Measurements from ENCODE around the gene FUOM.

FUOM gene

GRCh38 chr10:133357285-133358161 is at the start of gene FUOM:
FUOM (minus strand) TSS chr10:133358019; CDS start chr10:133358007, 12 bp downstream.
- Histone ChIP-seq H3K9ac (ENCODE audit: low read length in 2 of 2) (peak within 1 kb of the TSS in 1 of 2 donors; percentile 27), H3K27me3 (ENCODE audit: control insufficient read depth in 1 of 2, insufficient read depth in 2 of 2, low read length in 2 of 2) (peaks cover 2 to 20% of the 10 kb centered on the region in 2 donors), H3K27ac (ENCODE audit: low read length) (no peak within 1 kb of the TSS), H3K36me3 (ENCODE audit: control insufficient read depth in 2 of 2, insufficient read depth in 2 of 2, low read length in 2 of 2) (peaks cover 6 to 7% of the 10 kb centered on the region in 2 donors), H3K4me3 (ENCODE audit: low read length in 2 of 2) (peak within 1 kb of the TSS in 1 of 2 donors; percentile 72), H3K4me1 (ENCODE audit: control insufficient read depth, insufficient read depth, low read length) (peaks cover 10% of the 10 kb centered on the region), H3K9me3 (ENCODE audit: control insufficient read depth in 2 of 2, low read length in 2 of 2) (no peaks in the 10 kb centered on the region)

DNA sequence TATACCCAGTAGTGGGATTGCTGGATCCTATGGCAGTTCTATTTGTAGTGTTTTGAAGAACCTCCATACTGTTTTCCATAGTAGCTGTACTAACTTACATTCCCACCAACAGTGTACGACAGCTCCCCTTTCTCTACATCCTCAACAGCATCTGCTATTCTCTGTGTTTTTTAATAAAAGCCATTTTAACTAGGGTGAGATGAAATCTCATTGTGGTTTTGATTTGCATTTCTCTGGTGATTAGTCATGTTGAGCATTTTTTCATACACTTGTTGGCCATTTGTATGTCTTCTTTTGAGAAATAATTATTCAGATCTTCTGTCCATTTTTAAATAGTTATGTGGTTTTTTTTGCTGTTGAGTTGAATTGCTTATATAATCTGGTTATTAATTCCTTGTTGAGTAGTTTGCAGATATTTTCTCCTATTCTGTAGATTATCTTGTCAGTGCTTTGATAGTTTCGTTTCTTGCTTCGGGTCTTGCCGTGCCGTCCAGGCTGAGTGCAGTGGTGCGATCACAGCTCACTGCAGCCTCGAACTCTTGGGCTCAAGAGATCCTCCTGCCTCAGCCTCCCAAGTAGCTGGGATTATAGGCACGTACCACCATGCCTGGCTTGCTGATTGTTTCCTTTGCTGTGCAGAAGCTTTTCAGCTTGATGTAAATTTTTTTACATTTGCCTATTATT is 48.2 kb upstream of the FUOM start:
- H3K4me3 ChIP-seq (ENCODE audit: low read length in 2 of 2) = no peak overlapping the region
- H3K4me1 ChIP-seq (ENCODE audit: control insufficient read depth, insufficient read depth, low read length) = no peaks in the 10 kb centered on the region
- H3K36me3 ChIP-seq (ENCODE audit: control insufficient read depth in 2 of 2, insufficient read depth in 2 of 2, low read length in 2 of 2) = peaks cover 29 to 35% of the 10 kb centered on the region in 2 donors

DNA sequence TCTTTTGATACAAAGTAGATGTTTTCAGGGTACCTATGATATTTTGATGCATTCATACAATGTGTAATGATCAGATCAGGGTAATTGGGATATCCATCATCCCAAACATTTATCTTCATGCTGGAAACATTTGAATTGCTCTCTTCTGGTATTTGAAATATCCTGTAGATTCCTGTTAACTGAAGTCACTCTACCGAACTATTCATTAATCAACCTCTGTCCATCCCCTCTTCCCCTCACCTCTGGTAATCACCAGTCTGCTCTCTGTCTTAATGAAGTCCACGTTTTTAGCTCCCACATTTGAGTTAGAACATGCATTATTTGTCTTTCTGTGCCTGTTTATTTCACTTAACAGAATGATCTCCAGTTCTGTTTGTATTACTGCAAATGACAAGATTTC is 47.5 kb upstream of the FUOM start:
- Histone ChIP-seq H3K4me1 (ENCODE audit: control insufficient read depth, insufficient read depth, low read length) (no peaks in the 10 kb centered on the region), H3K27me3 (ENCODE audit: control insufficient read depth in 1 of 2, insufficient read depth in 2 of 2, low read length in 2 of 2) (no peaks in the 10 kb centered on the region), H3K9ac (ENCODE audit: low read length in 2 of 2) (no peak overlapping the region), H3K36me3 (ENCODE audit: control insufficient read depth in 2 of 2, insufficient read depth in 2 of 2, low read length in 2 of 2) (peaks cover 28 to 35% of the 10 kb centered on the region in 2 donors), H3K4me3 (ENCODE audit: low read length in 2 of 2) (no peak overlapping the region), H3K27ac (ENCODE audit: low read length) (no peak overlapping the region), H3K9me3 (ENCODE audit: control insufficient read depth in 2 of 2, low read length in 2 of 2) (no peaks in the 10 kb centered on the region)

More for the DNA sequence above, 48.2 kb upstream of the FUOM start:
- Histone ChIP-seq H3K9me3 (ENCODE audit: control insufficient read depth in 2 of 2, low read length in 2 of 2) (no peaks in the 10 kb centered on the region), H3K27me3 (ENCODE audit: control insufficient read depth in 1 of 2, insufficient read depth in 2 of 2, low read length in 2 of 2) (no peaks in the 10 kb centered on the region), H3K9ac (ENCODE audit: low read length in 2 of 2) (no peak overlapping the region), H3K27ac (ENCODE audit: low read length) (no peak overlapping the region)

DNA sequence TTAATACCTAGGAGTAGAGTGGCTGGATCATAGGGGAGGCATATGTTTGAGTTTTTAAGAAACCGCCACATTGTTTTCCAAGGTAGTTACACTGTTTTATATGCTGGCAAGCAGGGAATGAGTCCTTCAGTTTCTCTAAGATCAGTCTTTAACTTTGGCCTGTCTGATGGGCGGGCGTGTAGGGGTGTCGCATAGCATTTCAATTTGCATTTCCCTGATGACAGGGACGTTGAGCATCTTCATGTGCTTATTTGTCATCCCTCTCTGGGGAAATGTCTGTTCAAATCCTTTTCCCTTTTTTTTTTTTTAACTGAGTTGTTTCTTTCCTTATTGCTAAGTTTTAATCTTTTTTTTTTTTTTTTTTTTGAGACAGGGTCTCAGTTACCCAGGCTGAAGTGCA is 46.0 kb upstream of the FUOM start:
- no peak overlapping the region for H3K27ac ChIP-seq (ENCODE audit: low read length)
- H3K9me3 ChIP-seq (ENCODE audit: control insufficient read depth in 2 of 2, low read length in 2 of 2) = no peaks in the 10 kb centered on the region
- H3K9ac ChIP-seq (ENCODE audit: low read length in 2 of 2) = no peak overlapping the region
- H3K4me3 ChIP-seq (ENCODE audit: low read length in 2 of 2) = no peak overlapping the region
- peaks cover 33 to 38% of the 10 kb centered on the region in 2 donors for H3K36me3 ChIP-seq (ENCODE audit: control insufficient read depth in 2 of 2, insufficient read depth in 2 of 2, low read length in 2 of 2)
- H3K27me3 ChIP-seq (ENCODE audit: control insufficient read depth in 1 of 2, insufficient read depth in 2 of 2, low read length in 2 of 2) = no peaks in the 10 kb centered on the region
- H3K4me1 ChIP-seq (ENCODE audit: control insufficient read depth, insufficient read depth, low read length) = no peaks in the 10 kb centered on the region

- H3K4me3 ChIP-seq (ENCODE audit: low read length in 2 of 2) = no peak overlapping the region
- H3K27ac ChIP-seq (ENCODE audit: low read length) = no peak overlapping the region
- no peaks in the 10 kb centered on the region for H3K27me3 ChIP-seq (ENCODE audit: control insufficient read depth in 1 of 2, insufficient read depth in 2 of 2, low read length in 2 of 2)
- no peaks in the 10 kb centered on the region for H3K4me1 ChIP-seq (ENCODE audit: control insufficient read depth, insufficient read depth, low read length)
- H3K36me3 ChIP-seq (ENCODE audit: control insufficient read depth in 2 of 2, insufficient read depth in 2 of 2, low read length in 2 of 2) = peaks cover 35 to 42% of the 10 kb centered on the region in 2 donors
- H3K9me3 ChIP-seq (ENCODE audit: control insufficient read depth in 2 of 2, low read length in 2 of 2) = no peaks in the 10 kb centered on the region
- H3K9ac ChIP-seq (ENCODE audit: low read length in 2 of 2) = no peak overlapping the region
Observed at GRCh38 chr10:133403359-133403758, 45.5 kb upstream of the FUOM start.

DNA sequence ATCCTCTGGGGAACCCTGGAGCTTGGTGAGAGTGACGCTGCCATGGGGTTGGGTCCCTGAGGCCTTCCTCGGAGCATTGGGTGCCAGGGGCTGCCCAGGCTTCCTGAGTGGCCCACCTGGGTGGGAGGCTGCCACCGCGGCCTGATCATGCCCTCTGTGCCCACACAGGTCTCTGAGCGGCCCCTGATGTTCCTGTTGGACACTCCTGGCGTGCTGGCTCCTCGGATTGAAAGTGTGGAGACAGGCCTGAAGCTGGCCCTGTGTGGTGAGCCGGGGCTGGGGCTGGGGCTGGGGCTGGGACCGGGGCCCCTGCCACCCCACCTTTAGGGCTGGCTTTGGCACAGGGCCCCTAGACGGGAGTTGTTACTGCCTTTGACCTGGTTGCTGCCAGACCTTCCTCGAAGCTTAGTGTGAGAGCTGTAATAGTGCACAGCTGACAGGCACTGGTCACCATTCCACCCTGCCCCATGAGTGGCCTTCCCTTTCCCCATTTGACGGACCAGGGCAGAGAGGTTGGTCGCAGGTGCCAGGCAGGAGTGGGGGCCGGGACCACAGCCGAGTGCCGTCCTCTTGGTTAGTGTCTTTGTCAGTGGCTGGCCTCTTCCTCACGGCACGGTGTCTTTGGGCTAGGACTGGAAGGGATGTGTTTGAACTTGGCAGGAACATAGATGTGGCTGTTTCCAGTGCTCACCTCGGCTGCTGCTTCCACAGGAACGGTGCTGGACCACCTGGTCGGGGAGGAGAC is 44.3 kb upstream of the FUOM start:
- no peak overlapping the region for H3K4me3 ChIP-seq (ENCODE audit: low read length in 2 of 2)
- no peak overlapping the region for H3K9ac ChIP-seq (ENCODE audit: low read length in 2 of 2)
- peaks cover 30 to 48% of the 10 kb centered on the region in 2 donors for H3K36me3 ChIP-seq (ENCODE audit: control insufficient read depth in 2 of 2, insufficient read depth in 2 of 2, low read length in 2 of 2)
- no peaks in the 10 kb centered on the region for H3K27me3 ChIP-seq (ENCODE audit: control insufficient read depth in 1 of 2, insufficient read depth in 2 of 2, low read length in 2 of 2)
- no peak overlapping the region for H3K27ac ChIP-seq (ENCODE audit: low read length)
- H3K4me1 ChIP-seq (ENCODE audit: control insufficient read depth, insufficient read depth, low read length) = no peaks in the 10 kb centered on the region
- no peaks in the 10 kb centered on the region for H3K9me3 ChIP-seq (ENCODE audit: control insufficient read depth in 2 of 2, low read length in 2 of 2)

- Histone ChIP-seq H3K4me1 (ENCODE audit: control insufficient read depth, insufficient read depth, low read length) (no peaks in the 10 kb centered on the region), H3K36me3 (ENCODE audit: control insufficient read depth in 2 of 2, insufficient read depth in 2 of 2, low read length in 2 of 2) (peaks cover 30 to 50% of the 10 kb centered on the region in 2 donors), H3K9me3 (ENCODE audit: control insufficient read depth in 2 of 2, low read length in 2 of 2) (no peaks in the 10 kb centered on the region), H3K27ac (ENCODE audit: low read length) (no peak overlapping the region), H3K27me3 (ENCODE audit: control insufficient read depth in 1 of 2, insufficient read depth in 2 of 2, low read length in 2 of 2) (no peaks in the 10 kb centered on the region), H3K9ac (ENCODE audit: low read length in 2 of 2) (no peak overlapping the region), H3K4me3 (ENCODE audit: low read length in 2 of 2) (no peak overlapping the region)
Observed at GRCh38 chr10:133401500-133401899, 43.7 kb upstream of the FUOM start.

DNA sequence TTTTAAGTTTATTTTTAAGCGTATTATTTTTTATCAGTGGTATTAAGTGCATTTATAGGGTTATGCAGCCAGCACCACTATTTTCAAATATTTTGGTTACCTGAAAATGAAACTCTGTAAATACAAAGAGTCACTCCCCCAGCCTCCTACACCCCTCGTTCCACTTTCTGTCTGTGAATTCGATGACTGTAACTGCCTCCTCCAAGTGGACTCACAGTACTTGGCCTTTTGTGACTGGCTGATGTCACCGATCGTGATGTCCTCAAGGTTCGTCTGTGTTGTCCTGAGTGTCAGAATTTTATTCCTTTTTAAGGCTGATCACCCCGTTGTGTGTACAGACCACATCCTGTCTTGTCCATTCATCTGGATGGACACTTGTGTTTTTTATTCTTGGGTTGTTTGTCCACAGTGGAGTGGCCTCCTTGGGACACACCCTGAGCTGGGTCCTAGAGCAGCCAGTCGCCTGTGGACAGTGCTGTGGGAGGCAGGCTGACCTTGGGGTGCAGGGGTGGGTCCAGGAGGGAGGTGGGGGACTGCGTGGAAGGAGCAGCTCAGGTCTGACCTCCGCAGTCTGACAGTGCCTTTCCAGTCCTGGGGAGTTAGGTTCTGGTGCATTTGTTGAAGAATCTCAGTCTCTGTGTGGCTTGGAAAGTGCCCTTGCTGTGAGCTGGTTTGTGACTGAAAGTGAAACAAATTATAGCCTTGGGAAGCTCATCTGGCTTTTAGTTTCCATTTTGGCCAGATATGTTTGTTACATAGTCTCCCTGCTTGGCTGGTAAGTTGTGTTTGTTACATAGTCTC is 43.0 kb upstream of the FUOM start:
- H3K36me3 ChIP-seq (ENCODE audit: control insufficient read depth in 2 of 2, insufficient read depth in 2 of 2, low read length in 2 of 2) = peaks cover 29 to 55% of the 10 kb centered on the region in 2 donors
- H3K27ac ChIP-seq (ENCODE audit: low read length) = no peak overlapping the region
- no peaks in the 10 kb centered on the region for H3K9me3 ChIP-seq (ENCODE audit: control insufficient read depth in 2 of 2, low read length in 2 of 2)
- no peak overlapping the region for H3K9ac ChIP-seq (ENCODE audit: low read length in 2 of 2)
- H3K4me3 ChIP-seq (ENCODE audit: low read length in 2 of 2) = no peak overlapping the region
- no peaks in the 10 kb centered on the region for H3K27me3 ChIP-seq (ENCODE audit: control insufficient read depth in 1 of 2, insufficient read depth in 2 of 2, low read length in 2 of 2)
- H3K4me1 ChIP-seq (ENCODE audit: control insufficient read depth, insufficient read depth, low read length) = no peaks in the 10 kb centered on the region

- H3K9me3 ChIP-seq (ENCODE audit: control insufficient read depth in 2 of 2, low read length in 2 of 2) = no peaks in the 10 kb centered on the region
- no peak overlapping the region for H3K4me3 ChIP-seq (ENCODE audit: low read length in 2 of 2)
- H3K27me3 ChIP-seq (ENCODE audit: control insufficient read depth in 1 of 2, insufficient read depth in 2 of 2, low read length in 2 of 2) = no peaks in the 10 kb centered on the region
- H3K27ac ChIP-seq (ENCODE audit: low read length) = no peak overlapping the region
- peaks cover 11% of the 10 kb centered on the region for H3K4me1 ChIP-seq (ENCODE audit: control insufficient read depth, insufficient read depth, low read length)
- peaks cover 28 to 49% of the 10 kb centered on the region in 2 donors for H3K36me3 ChIP-seq (ENCODE audit: control insufficient read depth in 2 of 2, insufficient read depth in 2 of 2, low read length in 2 of 2)
- H3K9ac ChIP-seq (ENCODE audit: low read length in 2 of 2) = no peak overlapping the region
Observed at GRCh38 chr10:133399123-133399601, 41.3 kb upstream of the FUOM start.

DNA sequence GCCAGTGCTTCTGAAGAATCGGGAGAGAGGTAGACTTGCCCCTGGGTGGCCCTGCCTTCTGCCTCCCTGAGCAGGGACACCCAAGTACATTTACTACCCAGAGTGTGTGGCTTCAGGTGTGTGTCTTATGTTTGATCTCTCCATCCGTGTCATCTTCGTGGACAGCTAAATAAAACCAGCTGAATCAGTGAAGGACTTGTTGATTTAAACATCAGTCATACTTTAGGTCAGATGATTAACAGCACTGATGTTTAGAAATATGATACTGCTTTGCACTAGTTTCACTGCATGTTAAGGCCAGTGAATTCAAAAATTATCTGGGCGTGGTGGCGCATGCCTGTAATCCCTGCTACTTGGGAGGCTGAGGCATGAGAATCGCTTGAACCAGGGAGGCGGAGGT is 40.1 kb upstream of the FUOM start:
- Histone ChIP-seq H3K36me3 (ENCODE audit: control insufficient read depth in 2 of 2, insufficient read depth in 2 of 2, low read length in 2 of 2) (peaks cover 23 to 43% of the 10 kb centered on the region in 2 donors), H3K4me1 (ENCODE audit: control insufficient read depth, insufficient read depth, low read length) (peaks cover 11% of the 10 kb centered on the region), H3K27ac (ENCODE audit: low read length) (no peak overlapping the region)

More for the DNA sequence above, 40.1 kb upstream of the FUOM start:
- H3K9ac ChIP-seq (ENCODE audit: low read length in 2 of 2) = no peak overlapping the region
- no peaks in the 10 kb centered on the region for H3K27me3 ChIP-seq (ENCODE audit: control insufficient read depth in 1 of 2, insufficient read depth in 2 of 2, low read length in 2 of 2)
- H3K4me3 ChIP-seq (ENCODE audit: low read length in 2 of 2) = no peak overlapping the region
- no peaks in the 10 kb centered on the region for H3K9me3 ChIP-seq (ENCODE audit: control insufficient read depth in 2 of 2, low read length in 2 of 2)

All from stomach smooth muscle (tissue), 2 donors.